SK-N-SH (cell line): Measurements from ENCODE around the gene SYNPO2. TPM values are rescaled to one million over a fixed set of nuclear protein-coding genes. Genes with fewer than 3 reads are reported as not detected.

Experiments used
- CTCF ChIA-PET: fragments of 300-600, 350-600 bp; formaldehyde crosslinking; extraction: SDS; loops from one replicate; lab custom pipeline; 2021; lab: Yijun Ruan, JAX
- POLR2A ChIA-PET: fragments of 350-600 bp; sonication (Branson Sonifier 250); formaldehyde crosslinking; extraction: SDS; loops from one replicate; lab custom pipeline; 2020; ENCODE audit warnings: antibody characterized with exemption, inconsistent platforms; lab: Yijun Ruan, JAX
- DNase-seq: peaks from one replicate; pipeline ENCODE4 v3.0.0; 2012
- H2AFZ ChIP-seq: fragments of 200-600 bp; sonication (generic); 2 replicates; pipeline ENCODE4 v1.8.1; 2016; ENCODE audit warnings: antibody characterized with exemption, mild to moderate bottlenecking, low read depth
- H3F3A ChIP-seq: fragments of 200-600 bp; sonication (generic); replicated peaks from 2 replicates; pipeline ENCODE3; 2016; ENCODE audit warnings: antibody characterized with exemption, mild to moderate bottlenecking; ENCODE audit not compliant: insufficient read depth
- H3K27ac ChIP-seq, 2 experiments: fragments of 200-500 bp in 1 of 2; fragments of 200-600 bp in 1 of 2; sonication (Bioruptor generic) in 1 of 2; sonication (generic), shearing (Covaris generic) in 1 of 2; 2 replicates each; pipeline versions ENCODE4 v1.5.1 to v1.6.1; 2014 to 2016; ENCODE audit warnings: low read depth in 2 of 2, inconsistent platforms in 1 of 2, low read length in 1 of 2, mild to moderate bottlenecking in 1 of 2, mixed read lengths in 1 of 2
- H3K27me3 ChIP-seq: fragments of 200-600 bp; sonication (generic), shearing (Covaris generic); 2 replicates; pipeline ENCODE4 v1.6.1; 2016; ENCODE audit warnings: mixed run types; ENCODE audit not compliant: insufficient read depth
- H3K36me3 ChIP-seq, 2 experiments: fragments of 200-500 bp in 1 of 2; fragments of 200-600 bp in 1 of 2; sonication (Bioruptor generic) in 1 of 2; sonication (generic) in 1 of 2; replicated peaks in 1 of 2; 2 replicates each; pipeline versions ENCODE3 to v1.5.1; 2014 to 2016; ENCODE audit warnings: low read length in 1 of 2, mild to moderate bottlenecking in 1 of 2; ENCODE audit not compliant: insufficient read depth in 2 of 2, control insufficient read depth in 1 of 2
- H3K4me1 ChIP-seq, 2 experiments: fragments of 200-500 bp in 1 of 2; fragments of 200-600 bp in 1 of 2; sonication (Bioruptor generic) in 1 of 2; sonication (generic), shearing (Covaris generic) in 1 of 2; 2 replicates each; pipeline versions ENCODE4 v1.5.1 to v1.6.1; 2014 to 2016; ENCODE audit warnings: low read depth in 1 of 2, low read length in 1 of 2, mixed run types in 1 of 2; ENCODE audit not compliant: insufficient read depth in 2 of 2, control insufficient read depth in 1 of 2
- H3K4me2 ChIP-seq: fragments of 200-600 bp; sonication (generic), shearing (Covaris generic); 2 replicates; pipeline ENCODE4 v1.6.1; 2017; ENCODE audit warnings: mixed run types
- H3K4me3 ChIP-seq, 2 experiments: fragments of 200-500 bp in 1 of 2; fragments of 200-600 bp in 1 of 2; sonication (Bioruptor generic) in 1 of 2; sonication (generic), shearing (Covaris generic) in 1 of 2; 2 replicates each; pipeline versions ENCODE4 v1.5.1 to v1.8.1; 2014 to 2016; ENCODE audit warnings: low read depth in 2 of 2, inconsistent platforms in 1 of 2, low read length in 1 of 2, mild to moderate bottlenecking in 1 of 2, mixed read lengths in 1 of 2, moderate library complexity in 1 of 2
- H3K79me2 ChIP-seq: fragments of 200-600 bp; sonication (generic); 2 replicates; pipeline ENCODE4 v1.8.1; 2017; ENCODE audit warnings: mild to moderate bottlenecking; ENCODE audit not compliant: insufficient read depth
- H3K9ac ChIP-seq: fragments of 200-600 bp; sonication (generic); 2 replicates; pipeline ENCODE4 v1.6.1; 2017; ENCODE audit warnings: mixed run types
- H3K9me2 ChIP-seq: fragments of 200-600 bp; sonication (generic); 2 replicates; pipeline ENCODE4 v1.6.1; 2017; ENCODE audit warnings: mixed run types
- H3K9me3 ChIP-seq: fragments of 200-600 bp; sonication (generic); 2 replicates; pipeline ENCODE4 v1.6.1; 2017; ENCODE audit warnings: mixed run types, mild to moderate bottlenecking, moderate library complexity
- H4K20me1 ChIP-seq: fragments of 200-600 bp; sonication (generic); 2 replicates; pipeline ENCODE4 v1.6.1; 2017; ENCODE audit warnings: mild to moderate bottlenecking, mixed run types; ENCODE audit not compliant: insufficient read depth
- CTCF ChIP-seq: fragments of 200-600 bp; sonication (generic); IDR thresholded peaks from 2 replicates; pipeline ENCODE4 v1.6.1; 2017; ENCODE audit warnings: antibody characterized with exemption, mild to moderate bottlenecking, moderate library complexity
- EZH2phosphoT487 ChIP-seq: fragments of 200-600 bp; sonication (generic); IDR thresholded peaks from 2 replicates; pipeline ENCODE4 v1.6.1; 2017; ENCODE audit warnings: low read depth, mixed run types, mild to moderate bottlenecking, antibody characterized with exemption, moderate library complexity, borderline replicate concordance
- GABPA ChIP-seq: IDR thresholded peaks from 2 replicates; pipeline ENCODE4 v1.4.0; 2012; ENCODE audit warnings: low read depth, mild to moderate bottlenecking
- PBX3 ChIP-seq: IDR thresholded peaks from 2 replicates; pipeline ENCODE4; 2012
- RFX5 ChIP-seq: IDR thresholded peaks from 2 replicates; pipeline ENCODE4 v1.6.1; 2012; ENCODE audit warnings: mild to moderate bottlenecking, improper control_type of control experiment, low read length
- TCF12 ChIP-seq: IDR thresholded peaks from 2 replicates; pipeline ENCODE4 v1.4.0; 2012
- USF1 ChIP-seq: IDR thresholded peaks from 2 replicates; pipeline ENCODE4 v1.4.0; 2012; ENCODE audit warnings: low read depth, borderline replicate concordance
- YY1 ChIP-seq: IDR thresholded peaks from 2 replicates; pipeline ENCODE4 v1.4.0; 2012; ENCODE audit warnings: low read depth, mild to moderate bottlenecking
- ZBTB33 ChIP-seq: IDR thresholded peaks from 2 replicates; pipeline ENCODE4 v1.4.0; 2012; ENCODE audit warnings: low read depth, borderline replicate concordance
- WGBS: methylation state at CpG from one replicate; pipeline ENCODE4 v1.1.6; 2017; ENCODE audit warnings: low lambda C conversion rate; 5-methylcytosine and 5-hydroxymethylcytosine counted together
- polyA plus RNA-seq, 3 experiments: library from polyadenylated mRNA; depleted of rRNA; stranded (reverse); fragments of >200 nt; gene quantifications; 2 replicates each; pipeline ENCODE4 v1.2.3, GENCODE V29; 2012

The SYNPO2 gene
- polyA plus RNA-seq, 1 of the 3 experiments (the other 2 are of a cell fraction) = 7.2 TPM

- no peak for TF ChIP-seq YY1
- TF ChIP-seq RFX5 = no peak
- peak; percentile 54 for TF ChIP-seq PBX3
- no peak for TF ChIP-seq EZH2phosphoT487
- TF ChIP-seq GABPA = no peak
- no peak for TF ChIP-seq ZBTB33
- TF ChIP-seq USF1 = no peak
Measured at GRCh38 chr4:118867311-118868067, 21.2 kb upstream of the SYNPO2 start (continued).

- no peaks in the 10 kb centered on the region for H3K36me3 ChIP-seq
- no peak overlapping the region for H3K9ac ChIP-seq
- H3K4me3 ChIP-seq = no peak overlapping the region
- no peaks in the 10 kb centered on the region for H4K20me1 ChIP-seq
- TF ChIP-seq ZBTB33 (no peak), TCF12 (peak; percentile 12; the same call in 1 of the 2 replicates), USF1 (no peak), CTCF (no peak)
- no peaks in the 10 kb centered on the region for H3K79me2 ChIP-seq
- DNase-seq = no peak
- ChIA-PET CTCF (interaction anchor here (1.0 to 5.4 kb wide), 4 partner anchors 19 to 99 kb away, joined by 3 to 30 read pairs (median 6); partner anchors contain the start of gene SYNPO2), POLR2A (interaction anchor here (0.7 kb wide), 1 partner anchor 19 kb away, joined by 4 read pairs; the partner anchor contains the start of gene SYNPO2)
- H3K9me3 ChIP-seq = no peaks in the 10 kb centered on the region; the same call in 1 of the 2 replicates
- peaks cover 26% of the 10 kb centered on the region for H3F3A ChIP-seq
- peaks cover 9 to 13% of the 10 kb centered on the region in 2 experiments; a peak in 3 of 4 replicates for H3K4me1 ChIP-seq
- H3K4me2 ChIP-seq = no peak overlapping the region; the same call in 1 of the 2 replicates
- H2AFZ ChIP-seq = peak overlapping the region; percentile 84
- 53% methylated on average over 2 of the region's 2 CpGs for WGBS
- H3K27ac ChIP-seq = peak overlapping the region; percentile 45 to 84
- no peaks in the 10 kb centered on the region for H3K9me2 ChIP-seq
- H3K27me3 ChIP-seq = no peaks in the 10 kb centered on the region
Measured at GRCh38 chr4:118869808-118870342, 18.8 kb upstream of the SYNPO2 start.
